GM19043 (cell line): ENCODE results near the gene RFX4.
"Not testable (repeated sequence)": the region's sequence is repeated elsewhere in the genome, so short reads cannot be mapped to it uniquely, and the experiment has no call there.

Source experiments
- ATAC-seq: cut with Tn5 transposase; IDR thresholded peaks from one replicate; pipeline ENCODE4 v1.9.1; 2021; ENCODE audit warnings: low read depth; ENCODE audit not compliant: unreplicated experiment

RFX4 gene

GRCh38 chr12:106685381-106685780 is 102.6 kb downstream of the RFX4 start:
- no peak for ATAC-seq

GRCh38 chr12:106687672-106688071 is 104.9 kb downstream of the RFX4 start:
- no peak for ATAC-seq

GRCh38 chr12:106690569-106691305 is 107.9 kb downstream of the RFX4 start:
- ATAC-seq, result no peak

GRCh38 chr12:106692033-106692432 is 109.2 kb downstream of the RFX4 start:
- ATAC-seq, result not testable (repeated sequence)

GRCh38 chr12:106692896-106693820 is 110.4 kb downstream of the RFX4 start:
- ATAC-seq, result no peak

GRCh38 chr12:106696071-106696470 is 113.3 kb downstream of the RFX4 start:
- ATAC-seq, result no peak

GRCh38 chr12:106696681-106697417 is 114.0 kb downstream of the RFX4 start:
- no peak for ATAC-seq

- ATAC-seq, result no peak
These were observed 121.3 kb downstream of the RFX4 start for GRCh38 chr12:106704081-106704480.

GRCh38 chr12:106705971-106706370 is 123.2 kb downstream of the RFX4 start:
- no peak for ATAC-seq

- no peak for ATAC-seq
These were observed 126.3 kb downstream of the RFX4 start for GRCh38 chr12:106709068-106709511.

GRCh38 chr12:106710143-106710893 is 127.5 kb downstream of the RFX4 start:
- no peak for ATAC-seq

- ATAC-seq, result no peak
These were observed 128.5 kb downstream of the RFX4 start for GRCh38 chr12:106711316-106711715.

- no peak for ATAC-seq
These were observed 130.0 kb downstream of the RFX4 start for GRCh38 chr12:106712768-106713167.

GRCh38 chr12:106714926-106715325 is 132.1 kb downstream of the RFX4 start:
- ATAC-seq, result no peak

GRCh38 chr12:106715582-106715981 is 132.8 kb downstream of the RFX4 start:
- ATAC-seq, result no peak

- ATAC-seq, result no peak
These were observed 134.9 kb downstream of the RFX4 start for GRCh38 chr12:106717673-106718072.

- no peak for ATAC-seq
These were observed 137.1 kb downstream of the RFX4 start for GRCh38 chr12:106719879-106720278.

GRCh38 chr12:106720696-106721095 is 137.9 kb downstream of the RFX4 start:
- ATAC-seq, result no peak

GRCh38 chr12:106721915-106722314 is 139.1 kb downstream of the RFX4 start:
- no peak for ATAC-seq

GRCh38 chr12:106722837-106723236 is 140.0 kb downstream of the RFX4 start:
- ATAC-seq, result no peak
